Measurements from ENCODE around the gene SNX25.
"Not testable (repeated sequence)": the region's sequence is repeated elsewhere in the genome, so short reads cannot be mapped to it uniquely, and the experiment has no call there.

Gene SNX25

DNA sequence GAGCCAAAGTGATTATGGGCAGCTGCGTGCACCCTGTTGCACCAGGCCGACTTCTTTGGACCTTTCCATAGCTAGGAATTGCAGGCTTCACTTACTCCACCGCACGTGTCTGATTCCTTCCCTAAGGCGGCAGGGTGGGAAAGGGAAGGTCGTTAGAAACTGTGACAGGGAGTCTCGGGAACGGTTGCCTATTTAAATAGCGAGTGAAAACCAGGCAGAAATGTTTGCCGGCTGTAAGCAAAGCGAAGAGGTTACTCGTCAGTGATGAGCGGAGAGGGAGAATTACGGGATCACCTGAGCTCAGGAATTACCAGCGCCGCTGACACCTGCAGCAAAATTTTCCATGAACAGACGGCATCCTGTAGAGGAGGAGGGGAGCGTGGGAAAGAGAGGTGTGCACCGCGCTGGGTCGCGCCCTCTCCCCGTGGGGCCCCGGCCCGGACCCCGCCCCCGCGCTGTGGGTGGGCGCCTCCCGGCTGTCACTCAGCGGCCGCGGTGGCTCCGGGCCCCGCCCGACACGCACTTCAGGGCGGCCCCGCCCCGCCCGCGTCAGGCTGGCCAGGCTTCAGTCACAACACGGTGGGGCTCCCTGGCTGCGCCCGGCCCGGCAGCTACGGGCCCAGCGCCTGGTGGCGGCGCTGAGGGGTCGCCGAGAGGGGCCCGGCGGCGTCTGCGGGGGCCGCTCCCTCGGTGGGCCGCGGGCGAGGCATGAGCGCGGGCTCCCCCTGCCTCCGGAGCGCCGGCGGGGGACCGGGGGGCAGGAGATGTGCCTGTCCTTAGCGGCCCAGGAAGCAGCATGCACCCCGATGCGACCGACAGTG, at the start of gene SNX25:
Gene SNX25, plus strand, starts transcription at position 568 of the 821 bp plus-strand sequence. Its CDS starts 229 bp downstream, at position 797.
- DNase-seq (ENCODE audit: extremely low spot score, insufficient read length, low read depth) (peak; percentile 62), FAIRE-seq (peak; percentile 91)

GRCh38 chr4:185165605-185166063, 43.8 kb upstream of the SNX25 start:
- DNase-seq (ENCODE audit: extremely low spot score, insufficient read length, low read depth) = no peak
- FAIRE-seq = peak; percentile 97

DNA sequence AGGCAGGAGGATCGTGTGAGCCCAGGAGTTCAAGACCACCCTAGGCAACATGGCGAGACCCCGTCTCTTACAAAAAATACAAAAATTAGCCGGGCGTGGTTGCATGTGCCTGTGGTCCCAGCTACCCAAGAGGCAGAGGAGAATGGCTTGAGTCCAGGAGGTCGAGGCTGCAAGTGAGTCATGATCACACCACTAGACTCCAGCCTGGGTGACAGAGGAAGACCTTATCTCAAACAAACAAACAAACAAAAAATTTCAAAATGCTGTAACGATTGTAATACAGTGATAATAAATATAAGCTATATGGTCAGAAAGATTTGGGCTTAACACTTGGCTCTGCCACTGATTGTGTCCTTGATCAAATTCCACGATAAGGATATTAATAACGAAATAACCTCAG, 42.2 kb upstream of the SNX25 start:
- FAIRE-seq = peak; percentile 31
- DNase-seq (ENCODE audit: extremely low spot score, insufficient read length, low read depth) = no peak

GRCh38 chr4:185171373-185172071, 37.9 kb upstream of the SNX25 start:
- FAIRE-seq (peak; percentile 87), DNase-seq (ENCODE audit: extremely low spot score, insufficient read length, low read depth) (no peak)

GRCh38 chr4:185179488-185179887, 29.9 kb upstream of the SNX25 start:
- DNase-seq (ENCODE audit: extremely low spot score, insufficient read length, low read depth) (no peak), FAIRE-seq (no peak)

DNA sequence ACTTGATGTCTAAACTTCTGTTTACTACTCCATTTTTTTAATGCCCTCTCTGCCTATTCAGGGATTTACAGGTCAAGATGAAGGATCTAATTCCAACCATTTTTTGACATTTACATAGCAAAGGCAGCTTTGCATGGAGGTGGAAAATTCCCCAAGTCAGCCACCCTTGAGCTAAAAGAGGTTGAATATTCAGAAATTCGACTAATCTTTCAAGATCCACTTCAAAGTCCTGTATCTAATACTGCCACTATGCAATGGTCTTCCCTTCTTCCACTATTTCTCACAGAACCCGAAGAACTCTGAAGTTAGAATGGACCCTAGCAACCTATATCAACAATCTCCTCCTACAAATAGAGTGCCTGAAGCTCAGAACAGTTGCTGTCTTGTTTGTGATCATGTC, 27.2 kb upstream of the SNX25 start:
- no peak for FAIRE-seq
- no peak for DNase-seq (ENCODE audit: extremely low spot score, insufficient read length, low read depth)

DNA sequence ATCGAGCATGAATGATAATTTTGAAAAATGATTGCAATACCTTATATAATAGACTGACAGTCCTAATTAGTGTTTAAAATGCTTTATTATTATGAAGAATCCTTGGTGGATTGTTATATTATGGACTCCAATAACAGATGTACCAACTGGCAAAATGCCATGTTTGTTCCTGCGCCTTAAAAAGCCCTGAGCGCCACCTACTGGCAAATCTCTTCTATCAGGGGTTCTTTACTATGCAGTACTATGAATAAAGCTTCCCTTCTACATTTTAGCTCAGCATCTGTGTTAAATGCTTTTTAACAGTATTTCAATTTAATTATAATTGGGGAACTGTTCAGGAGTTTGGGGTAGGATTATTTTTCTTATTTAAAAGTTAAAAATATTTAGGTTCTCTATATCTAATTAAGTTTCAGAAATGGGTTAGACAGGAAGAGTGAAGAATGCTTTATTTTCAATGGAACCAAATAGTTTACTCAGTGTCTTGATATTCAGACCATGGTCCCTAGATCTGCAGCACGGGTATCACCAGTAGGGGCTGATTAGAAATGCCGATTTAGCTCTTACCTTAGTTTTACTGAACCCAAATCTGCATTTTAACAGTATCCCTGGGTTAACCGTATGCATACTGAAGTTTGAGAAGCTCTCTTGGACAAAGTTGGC, 25.6 kb upstream of the SNX25 start:
- DNase-seq (ENCODE audit: extremely low spot score, insufficient read length, low read depth) (no peak), FAIRE-seq (peak; percentile 89)

- no peak for FAIRE-seq
- no peak for DNase-seq (ENCODE audit: extremely low spot score, insufficient read length, low read depth)
These were observed 22.6 kb upstream of the SNX25 start for GRCh38 chr4:185186769-185187168.

GRCh38 chr4:185189606-185190305, 19.6 kb upstream of the SNX25 start:
- FAIRE-seq (peak; percentile 5), DNase-seq (ENCODE audit: extremely low spot score, insufficient read length, low read depth) (no peak)

DNA sequence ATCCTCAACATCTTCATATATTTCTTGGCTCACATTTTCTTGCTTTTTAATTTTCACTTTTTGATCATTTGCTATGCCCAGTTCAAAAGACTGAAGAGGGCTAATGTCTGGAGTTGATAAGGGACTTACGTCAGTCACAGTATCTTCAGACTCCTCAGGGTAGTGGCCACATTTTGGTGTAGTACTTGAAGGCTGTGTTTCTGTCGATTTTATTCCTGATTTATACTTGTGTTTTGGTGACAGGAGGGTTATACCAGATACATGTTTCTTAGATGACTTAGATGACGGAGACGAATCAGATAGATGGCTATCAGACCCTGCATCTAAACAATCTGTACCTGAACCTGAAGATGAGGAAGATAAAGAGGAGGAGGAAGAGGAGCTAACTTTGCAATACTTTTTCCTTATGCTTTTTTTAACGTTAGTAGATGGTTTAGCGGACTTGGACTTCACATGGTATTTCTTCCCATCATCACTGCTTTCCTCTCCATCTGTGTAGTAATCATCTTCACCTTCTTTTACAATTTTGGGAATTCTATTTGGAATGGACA, 19.0 kb upstream of the SNX25 start:
- FAIRE-seq = peak; percentile 56
- DNase-seq (ENCODE audit: extremely low spot score, insufficient read length, low read depth) = no peak

DNA sequence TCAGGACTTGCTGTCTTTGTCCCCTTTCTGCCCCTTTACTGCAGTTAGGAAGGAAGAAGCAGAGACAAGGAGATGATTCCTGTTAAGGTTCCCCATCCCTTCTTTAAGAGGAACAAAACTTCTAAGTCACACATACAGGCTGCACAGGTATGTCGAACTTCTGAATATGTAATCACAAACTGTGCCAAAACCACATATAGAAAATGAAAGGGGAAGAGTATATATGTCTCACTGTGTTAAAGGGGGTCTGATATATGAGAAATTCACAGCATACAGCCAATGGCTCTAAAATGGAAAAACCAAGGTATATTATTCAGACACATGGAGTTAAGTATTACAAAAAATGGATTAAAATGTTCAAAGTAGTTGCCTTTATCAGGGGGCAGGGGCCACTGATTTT, 17.3 kb upstream of the SNX25 start:
- FAIRE-seq (peak; percentile 78), DNase-seq (ENCODE audit: extremely low spot score, insufficient read length, low read depth) (no peak)

GRCh38 chr4:185194924-185195888, 14.2 kb upstream of the SNX25 start:
- FAIRE-seq (no peak), DNase-seq (ENCODE audit: extremely low spot score, insufficient read length, low read depth) (no peak)

DNA sequence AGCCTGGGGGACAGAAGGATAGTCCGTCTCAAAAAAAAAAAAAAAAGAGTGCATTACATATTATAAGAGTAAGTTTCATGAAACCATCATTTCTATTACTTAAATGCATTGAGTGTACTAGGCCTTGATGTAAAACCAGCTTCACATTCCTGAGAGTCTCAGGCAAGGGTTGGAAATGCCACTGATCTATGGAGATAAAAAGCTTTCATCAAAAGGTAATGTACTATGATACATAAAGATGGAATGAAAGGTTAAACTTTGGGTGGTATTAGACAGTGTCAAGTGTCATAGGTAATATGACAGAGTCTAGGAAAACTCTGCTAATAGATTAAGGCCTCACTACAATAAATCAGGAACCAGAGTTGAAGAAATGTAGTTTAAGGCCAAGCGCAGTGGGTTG, 13.0 kb upstream of the SNX25 start:
- FAIRE-seq (no peak), DNase-seq (ENCODE audit: extremely low spot score, insufficient read length, low read depth) (no peak)

DNA sequence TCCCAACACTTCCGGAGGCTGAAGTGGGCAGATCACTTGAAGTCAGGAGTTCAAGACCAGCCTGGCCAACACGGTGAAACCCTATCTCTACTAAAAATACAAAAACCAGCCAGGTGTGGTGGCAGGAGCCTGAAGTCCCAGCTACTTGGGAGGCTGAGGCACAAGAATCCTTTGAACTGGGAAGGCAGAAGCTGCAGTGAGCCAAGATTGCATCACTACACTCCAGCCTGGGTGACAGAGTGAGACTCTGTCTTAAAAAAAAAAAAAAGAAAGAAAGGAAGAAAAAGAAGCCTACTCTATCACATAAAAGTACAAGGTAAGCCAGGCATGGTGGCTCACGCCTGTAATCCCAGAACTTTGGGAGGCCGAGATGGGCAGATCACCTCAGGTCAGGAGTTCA, 11.2 kb upstream of the SNX25 start:
- not testable (repeated sequence) for DNase-seq (ENCODE audit: extremely low spot score, insufficient read length, low read depth)

GRCh38 chr4:185201977-185202962, 7.1 kb upstream of the SNX25 start:
- DNase-seq (ENCODE audit: extremely low spot score, insufficient read length, low read depth) = no peak
- peak; percentile 69 for FAIRE-seq

More for the DNA sequence above, 11.2 kb upstream of the SNX25 start:
- not testable (repeated sequence) for FAIRE-seq

- FAIRE-seq (peak; percentile 49), DNase-seq (ENCODE audit: extremely low spot score, insufficient read length, low read depth) (no peak)
These were observed 6.4 kb upstream of the SNX25 start for GRCh38 chr4:185202984-185203485.

DNA sequence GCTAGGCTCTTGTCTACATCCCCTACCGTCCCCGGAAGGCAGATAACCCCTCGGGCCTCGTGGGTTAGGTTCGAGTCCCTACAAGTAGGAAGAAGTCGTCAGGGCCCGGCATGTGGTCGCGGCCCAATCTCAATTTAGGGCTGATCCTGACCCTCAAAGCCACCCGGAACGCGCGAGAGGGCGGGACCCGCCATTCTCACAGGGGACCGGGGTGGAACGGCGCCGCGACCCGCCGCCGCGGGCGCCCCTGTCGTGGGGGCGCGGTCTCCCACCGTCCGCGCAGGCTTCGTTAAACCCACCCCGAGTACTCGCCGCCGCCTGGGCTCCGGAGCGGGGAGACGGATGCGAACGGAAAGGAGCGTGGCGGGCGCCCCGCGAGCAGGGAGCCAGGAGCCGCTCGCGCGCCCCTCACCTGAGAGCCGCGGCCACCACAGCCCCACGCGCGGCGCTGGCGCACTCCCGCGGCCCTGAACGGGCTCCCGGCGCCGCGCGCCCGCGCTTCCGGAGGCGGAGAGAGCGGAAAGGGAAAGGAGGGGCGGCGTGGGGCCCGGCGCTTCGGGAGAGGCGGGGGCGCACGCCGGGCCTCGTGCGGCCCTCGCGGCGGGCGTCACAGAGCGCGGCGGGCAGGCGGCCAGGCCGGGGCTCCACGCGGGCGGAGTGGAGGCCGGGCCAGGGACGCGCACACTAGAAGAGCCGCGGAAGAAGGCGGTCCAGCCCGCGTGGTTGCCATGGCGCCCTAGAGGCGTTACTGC, 5.7 kb upstream of the SNX25 start, which contains the start of gene CFAP97:
Gene CFAP97, minus strand, starts transcription at position 515 of the 752 bp plus-strand sequence. CDS start 12,804 bp downstream, outside the sequence.
- DNase-seq (ENCODE audit: extremely low spot score, insufficient read length, low read depth) = peak; percentile 65
- peak; percentile 74 for FAIRE-seq
